HEK293 (cell line): ENCODE results near the gene UROC1.

ENCODE experiments used
- CTCF ChIA-PET: fragments of 350-600 bp; formaldehyde crosslinking; extraction: SDS; loops from one replicate; lab custom pipeline; 2021; ENCODE audit warnings: antibody characterized with exemption; lab: Yijun Ruan, JAX
- POLR2A ChIA-PET: fragments of 300-600 bp; formaldehyde crosslinking; extraction: SDS; loops from one replicate; lab custom pipeline; 2020; ENCODE audit warnings: antibody characterized with exemption, inconsistent platforms; lab: Yijun Ruan, JAX
- H3K27ac ChIP-seq: fragments of 200-500 bp; sonication (Bioruptor generic); 2 replicates; pipeline ENCODE4 v1.5.1; 2014; ENCODE audit warnings: low read depth, low read length, control low read depth, inconsistent platforms; ENCODE audit errors: extremely low read depth
- H3K36me3 ChIP-seq, 2 experiments: fragments of 200-500 bp in 1 of 2; sonication (Bioruptor generic) in 1 of 2; 1 replicate in 1 of 2; 2 replicates in 1 of 2; pipeline ENCODE4 v1.5.1; 2014 to 2017; ENCODE audit warnings: inconsistent platforms in 2 of 2, low read length in 2 of 2; ENCODE audit not compliant: control insufficient read depth in 2 of 2, insufficient read depth in 1 of 2
- H3K4me1 ChIP-seq: fragments of 200-500 bp; sonication (Bioruptor generic); 2 replicates; pipeline ENCODE4 v1.5.1; 2014; ENCODE audit warnings: mild to moderate bottlenecking, low read length, inconsistent platforms; ENCODE audit not compliant: control insufficient read depth, insufficient read depth
- H3K4me3 ChIP-seq: 2 replicates; pipeline ENCODE4 v1.5.1; 2011; ENCODE audit warnings: low read depth, mild to moderate bottlenecking, control low read depth, low read length, moderate library complexity
- H3K9me3 ChIP-seq: fragments of 200-500 bp; sonication (Bioruptor generic); 2 replicates; pipeline ENCODE4 v1.5.1; 2014; ENCODE audit warnings: low read depth, low read length, inconsistent platforms; ENCODE audit not compliant: control insufficient read depth, insufficient read depth
- KLF1 ChIP-seq: fragments of 450-650 bp; formaldehyde crosslinking; IDR thresholded peaks from 2 replicates; pipeline ENCODE4 v1.5.1; 2016; ENCODE audit warnings: missing biosample characterization, missing genetic modification characterization
- KLF9 ChIP-seq: fragments of 450-650 bp; formaldehyde crosslinking; IDR thresholded peaks from 2 replicates; pipeline ENCODE4 v1.5.1; 2016; ENCODE audit warnings: missing biosample characterization, missing genetic modification characterization, low read depth
- SCRT2 ChIP-seq: fragments of 450-650 bp; formaldehyde crosslinking; IDR thresholded peaks from 2 replicates; pipeline ENCODE4 v1.5.1; 2016; ENCODE audit warnings: missing biosample characterization, missing genetic modification characterization
- SP3 ChIP-seq: fragments of 450-650 bp; formaldehyde crosslinking; IDR thresholded peaks from 2 replicates; pipeline ENCODE4 v1.5.1; 2016; ENCODE audit warnings: missing biosample characterization, missing genetic modification characterization
- TSHZ1 ChIP-seq: fragments of 450-650 bp; formaldehyde crosslinking; IDR thresholded peaks from 2 replicates; pipeline ENCODE4 v1.5.1; 2016; ENCODE audit warnings: missing biosample characterization, missing genetic modification characterization, borderline replicate concordance
- YY1 ChIP-seq: fragments of 450-650 bp; formaldehyde crosslinking; IDR thresholded peaks from 2 replicates; pipeline ENCODE4 v1.5.1; 2018; ENCODE audit warnings: missing biosample characterization, missing genetic modification characterization
- ZBTB1 ChIP-seq: fragments of 450-650 bp; formaldehyde crosslinking; IDR thresholded peaks from 2 replicates; pipeline ENCODE4 v1.5.1; 2016; ENCODE audit warnings: missing biosample characterization, missing genetic modification characterization
- ZBTB7A ChIP-seq: fragments of 450-650 bp; formaldehyde crosslinking; IDR thresholded peaks from 2 replicates; pipeline ENCODE4 v1.5.1; 2016; ENCODE audit warnings: low read depth, missing biosample characterization, missing genetic modification characterization
- ZFP3 ChIP-seq: fragments of 450-650 bp; formaldehyde crosslinking; IDR thresholded peaks from 2 replicates; pipeline ENCODE4 v1.5.1; 2016; ENCODE audit warnings: low read depth, missing biosample characterization, missing genetic modification characterization
- ZNF138 ChIP-seq: fragments of 450-650 bp; formaldehyde crosslinking; IDR thresholded peaks from 2 replicates; pipeline ENCODE4 v1.5.1; 2016; ENCODE audit warnings: missing biosample characterization, missing genetic modification characterization, borderline replicate concordance
- ZNF157 ChIP-seq: fragments of 450-650 bp; formaldehyde crosslinking; IDR thresholded peaks from 2 replicates; pipeline ENCODE4 v1.5.1; 2016; ENCODE audit warnings: missing biosample characterization, missing genetic modification characterization
- ZNF214 ChIP-seq: fragments of 450-650 bp; formaldehyde crosslinking; IDR thresholded peaks from 2 replicates; pipeline ENCODE4 v1.5.1; 2017; ENCODE audit warnings: missing biosample characterization, mild to moderate bottlenecking, missing genetic modification characterization, borderline replicate concordance
- ZNF223 ChIP-seq: fragments of 450-650 bp; formaldehyde crosslinking; IDR thresholded peaks from 2 replicates; pipeline ENCODE4 v1.5.1; 2016; ENCODE audit warnings: missing biosample characterization, missing genetic modification characterization
- ZNF350 ChIP-seq: fragments of 450-650 bp; formaldehyde crosslinking; IDR thresholded peaks from 2 replicates; pipeline ENCODE4 v1.5.0; 2017; ENCODE audit warnings: missing biosample characterization, mild to moderate bottlenecking, missing genetic modification characterization
- ZNF366 ChIP-seq: fragments of 450-650 bp; formaldehyde crosslinking; conservative IDR thresholded peaks from 2 replicates; pipeline ENCODE4 v1.5.1; 2016; ENCODE audit warnings: missing biosample characterization, missing genetic modification characterization
- ZNF398 ChIP-seq: fragments of 450-650 bp; formaldehyde crosslinking; IDR thresholded peaks from 2 replicates; pipeline ENCODE4 v1.5.1; 2017; ENCODE audit warnings: missing biosample characterization, missing genetic modification characterization
- ZNF473 ChIP-seq: fragments of 450-650 bp; formaldehyde crosslinking; IDR thresholded peaks from 2 replicates; pipeline ENCODE4 v1.5.1; 2017; ENCODE audit warnings: missing biosample characterization, missing genetic modification characterization
- ZNF544 ChIP-seq: fragments of 450-650 bp; formaldehyde crosslinking; IDR thresholded peaks from 2 replicates; pipeline ENCODE4 v1.5.0; 2017; ENCODE audit warnings: missing biosample characterization, missing genetic modification characterization
- ZNF624 ChIP-seq: fragments of 450-650 bp; formaldehyde crosslinking; IDR thresholded peaks from 2 replicates; pipeline ENCODE4 v1.5.1; 2017; ENCODE audit warnings: missing biosample characterization, missing genetic modification characterization
- ZNF677 ChIP-seq: fragments of 450-650 bp; IDR thresholded peaks from 2 replicates; pipeline ENCODE4 v1.5.0; 2018; ENCODE audit warnings: missing biosample characterization, mild to moderate bottlenecking, missing genetic modification characterization, moderate library complexity
- ZNF747 ChIP-seq: fragments of 450-650 bp; formaldehyde crosslinking; IDR thresholded peaks from 2 replicates; pipeline ENCODE4 v1.5.1; 2016; ENCODE audit warnings: missing biosample characterization, missing genetic modification characterization
- ZNF768 ChIP-seq: fragments of 450-650 bp; formaldehyde crosslinking; IDR thresholded peaks from 2 replicates; pipeline ENCODE4 v1.5.1; 2018; ENCODE audit warnings: missing biosample characterization, mild to moderate bottlenecking, missing genetic modification characterization
- TF ChIP-seq, protein P1 (sequence below): fragments of 450-650 bp; formaldehyde crosslinking; IDR thresholded peaks from 2 replicates; pipeline ENCODE4 v1.5.1; 2017; ENCODE audit warnings: missing biosample characterization, missing genetic modification characterization
- TF ChIP-seq, protein P2 (sequence below): fragments of 450-650 bp; formaldehyde crosslinking; IDR thresholded peaks from 2 replicates; pipeline ENCODE4 v1.5.1; 2016; ENCODE audit warnings: missing biosample characterization, missing genetic modification characterization

Gene UROC1

GRCh38 chr3:126541628-126542339, 24.2 kb upstream of the UROC1 start:
- H3K4me1 ChIP-seq, result no peaks in the 10 kb centered on the region
- H3K4me3 ChIP-seq, result no peak overlapping the region
- CTCF ChIA-PET, result no interaction called here
- no peaks in the 10 kb centered on the region for H3K9me3 ChIP-seq
- H3K36me3 ChIP-seq, result no peaks in the 10 kb centered on the region
- H3K27ac ChIP-seq, result no peak overlapping the region
- POLR2A ChIA-PET, result no interaction called here
- TF ChIP-seq ZBTB7A (tag by site-specific recombination) (no peak), ZNF214 (tag by site-specific recombination) (no peak), ZNF157 (no peak), ZNF677 (no peak), ZNF544 (tag by site-specific recombination) (no peak), ZBTB1 (no peak), ZFP3 (no peak), ZNF366 (tag by site-specific recombination) (no peak), SCRT2 (tag by site-specific recombination) (no peak), ZNF138 (tag by site-specific recombination) (no peak), SP3 (no peak), ZNF747 (tag by site-specific recombination) (no peak), ZNF350 (tag by site-specific recombination) (no peak)
- TF ChIP-seq, protein P1, sequence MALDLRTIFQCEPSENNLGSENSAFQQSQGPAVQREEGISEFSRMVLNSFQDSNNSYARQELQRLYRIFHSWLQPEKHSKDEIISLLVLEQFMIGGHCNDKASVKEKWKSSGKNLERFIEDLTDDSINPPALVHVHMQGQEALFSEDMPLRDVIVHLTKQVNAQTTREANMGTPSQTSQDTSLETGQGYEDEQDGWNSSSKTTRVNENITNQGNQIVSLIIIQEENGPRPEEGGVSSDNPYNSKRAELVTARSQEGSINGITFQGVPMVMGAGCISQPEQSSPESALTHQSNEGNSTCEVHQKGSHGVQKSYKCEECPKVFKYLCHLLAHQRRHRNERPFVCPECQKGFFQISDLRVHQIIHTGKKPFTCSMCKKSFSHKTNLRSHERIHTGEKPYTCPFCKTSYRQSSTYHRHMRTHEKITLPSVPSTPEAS, result no peak

- ChIA-PET CTCF (no interaction called here), POLR2A (no interaction called here)
- Histone ChIP-seq H3K36me3 (no peaks in the 10 kb centered on the region), H3K27ac (no peak overlapping the region), H3K4me3 (no peak overlapping the region), H3K4me1 (no peaks in the 10 kb centered on the region), H3K9me3 (no peaks in the 10 kb centered on the region)
- TF ChIP-seq, protein P2, sequence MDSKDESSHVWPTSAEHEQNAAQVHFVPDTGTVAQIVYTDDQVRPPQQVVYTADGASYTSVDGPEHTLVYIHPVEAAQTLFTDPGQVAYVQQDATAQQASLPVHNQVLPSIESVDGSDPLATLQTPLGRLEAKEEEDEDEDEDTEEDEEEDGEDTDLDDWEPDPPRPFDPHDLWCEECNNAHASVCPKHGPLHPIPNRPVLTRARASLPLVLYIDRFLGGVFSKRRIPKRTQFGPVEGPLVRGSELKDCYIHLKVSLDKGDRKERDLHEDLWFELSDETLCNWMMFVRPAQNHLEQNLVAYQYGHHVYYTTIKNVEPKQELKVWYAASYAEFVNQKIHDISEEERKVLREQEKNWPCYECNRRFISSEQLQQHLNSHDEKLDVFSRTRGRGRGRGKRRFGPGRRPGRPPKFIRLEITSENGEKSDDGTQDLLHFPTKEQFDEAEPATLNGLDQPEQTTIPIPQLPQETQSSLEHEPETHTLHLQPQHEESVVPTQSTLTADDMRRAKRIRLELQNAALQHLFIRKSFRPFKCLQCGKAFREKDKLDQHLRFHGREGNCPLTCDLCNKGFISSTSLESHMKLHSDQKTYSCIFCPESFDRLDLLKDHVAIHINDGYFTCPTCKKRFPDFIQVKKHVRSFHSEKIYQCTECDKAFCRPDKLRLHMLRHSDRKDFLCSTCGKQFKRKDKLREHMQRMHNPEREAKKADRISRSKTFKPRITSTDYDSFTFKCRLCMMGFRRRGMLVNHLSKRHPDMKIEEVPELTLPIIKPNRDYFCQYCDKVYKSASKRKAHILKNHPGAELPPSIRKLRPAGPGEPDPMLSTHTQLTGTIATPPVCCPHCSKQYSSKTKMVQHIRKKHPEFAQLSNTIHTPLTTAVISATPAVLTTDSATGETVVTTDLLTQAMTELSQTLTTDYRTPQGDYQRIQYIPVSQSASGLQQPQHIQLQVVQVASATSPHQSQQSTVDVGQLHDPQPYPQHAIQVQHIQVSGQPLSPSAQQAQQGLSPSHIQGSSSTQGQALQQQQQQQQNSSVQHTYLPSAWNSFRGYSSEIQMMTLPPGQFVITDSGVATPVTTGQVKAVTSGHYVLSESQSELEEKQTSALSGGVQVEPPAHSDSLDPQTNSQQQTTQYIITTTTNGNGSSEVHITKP, result no peak
- no peak for TF ChIP-seq ZNF624 (tag by site-specific recombination)
- TF ChIP-seq YY1 (tag by site-specific recombination), result no peak
- no peak for TF ChIP-seq KLF9
- no peak for TF ChIP-seq ZNF473
- TF ChIP-seq ZNF768 (tag by site-specific recombination), result no peak
- TF ChIP-seq ZNF223, result no peak
- no peak for TF ChIP-seq KLF1 (tag by site-specific recombination)
- no peak for TF ChIP-seq ZNF398 (tag by site-specific recombination)
- no peak for TF ChIP-seq TSHZ1 (tag by site-specific recombination)
Measured at GRCh38 chr3:126540951-126541627, 23.5 kb upstream of the UROC1 start.
